ENCODE results near the gene FAM24A.

- TF ChIP-seq, protein P1, sequence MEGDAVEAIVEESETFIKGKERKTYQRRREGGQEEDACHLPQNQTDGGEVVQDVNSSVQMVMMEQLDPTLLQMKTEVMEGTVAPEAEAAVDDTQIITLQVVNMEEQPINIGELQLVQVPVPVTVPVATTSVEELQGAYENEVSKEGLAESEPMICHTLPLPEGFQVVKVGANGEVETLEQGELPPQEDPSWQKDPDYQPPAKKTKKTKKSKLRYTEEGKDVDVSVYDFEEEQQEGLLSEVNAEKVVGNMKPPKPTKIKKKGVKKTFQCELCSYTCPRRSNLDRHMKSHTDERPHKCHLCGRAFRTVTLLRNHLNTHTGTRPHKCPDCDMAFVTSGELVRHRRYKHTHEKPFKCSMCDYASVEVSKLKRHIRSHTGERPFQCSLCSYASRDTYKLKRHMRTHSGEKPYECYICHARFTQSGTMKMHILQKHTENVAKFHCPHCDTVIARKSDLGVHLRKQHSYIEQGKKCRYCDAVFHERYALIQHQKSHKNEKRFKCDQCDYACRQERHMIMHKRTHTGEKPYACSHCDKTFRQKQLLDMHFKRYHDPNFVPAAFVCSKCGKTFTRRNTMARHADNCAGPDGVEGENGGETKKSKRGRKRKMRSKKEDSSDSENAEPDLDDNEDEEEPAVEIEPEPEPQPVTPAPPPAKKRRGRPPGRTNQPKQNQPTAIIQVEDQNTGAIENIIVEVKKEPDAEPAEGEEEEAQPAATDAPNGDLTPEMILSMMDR (conservative IDR thresholded peaks at IDR 0.05 in 1 of 2, IDR thresholded peaks at IDR 0.05 in 1 of 2; ENCODE audit: extremely low read depth in 1 of 2, insufficient read depth in 1 of 2, low read depth in 1 of 2, low read length in 2 of 2): no peak
- TF ChIP-seq EZH2 (IDR thresholded peaks at IDR 0.05; ENCODE audit: borderline replicate concordance, low read length): no peak
Observed at GRCh38 chr10:122954731-122955050, 44.3 kb downstream of the FAM24A start.

All from mammary epithelial cell (primary cell).